NCI-H2196 treated with DMSO at 0.1 percent for 48 hours (cell line): ENCODE results near the gene JAG2.

Experiments
- DNase-seq: peaks from one replicate; lab custom pipeline; 2025; ENCODE audit not compliant: unreplicated experiment; lab: John Stamatoyannopoulos, UW

The JAG2 gene

DNA sequence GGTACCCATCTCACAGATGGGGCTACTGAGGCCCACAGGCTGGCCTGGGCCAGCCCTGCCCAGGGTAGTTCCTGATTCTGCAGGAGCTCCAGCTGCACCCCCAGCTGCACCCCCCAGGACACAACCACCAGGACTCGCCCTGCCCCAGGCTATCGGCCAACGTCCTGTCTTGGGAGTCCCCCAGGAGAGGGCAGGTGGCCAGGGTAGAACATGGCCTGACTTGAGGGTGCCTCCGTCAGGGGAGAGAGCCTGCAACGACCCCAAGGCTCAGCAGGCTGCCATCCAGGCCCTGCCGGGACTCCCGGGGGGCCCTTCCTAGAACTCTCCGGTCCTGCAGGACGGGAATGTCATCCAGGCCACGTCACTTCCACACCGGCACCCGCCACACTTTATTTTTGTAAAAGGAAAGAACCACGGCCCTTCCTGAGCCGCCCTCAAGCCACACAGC, 15.8 kb downstream of the JAG2 start:
- no peak for DNase-seq

DNA sequence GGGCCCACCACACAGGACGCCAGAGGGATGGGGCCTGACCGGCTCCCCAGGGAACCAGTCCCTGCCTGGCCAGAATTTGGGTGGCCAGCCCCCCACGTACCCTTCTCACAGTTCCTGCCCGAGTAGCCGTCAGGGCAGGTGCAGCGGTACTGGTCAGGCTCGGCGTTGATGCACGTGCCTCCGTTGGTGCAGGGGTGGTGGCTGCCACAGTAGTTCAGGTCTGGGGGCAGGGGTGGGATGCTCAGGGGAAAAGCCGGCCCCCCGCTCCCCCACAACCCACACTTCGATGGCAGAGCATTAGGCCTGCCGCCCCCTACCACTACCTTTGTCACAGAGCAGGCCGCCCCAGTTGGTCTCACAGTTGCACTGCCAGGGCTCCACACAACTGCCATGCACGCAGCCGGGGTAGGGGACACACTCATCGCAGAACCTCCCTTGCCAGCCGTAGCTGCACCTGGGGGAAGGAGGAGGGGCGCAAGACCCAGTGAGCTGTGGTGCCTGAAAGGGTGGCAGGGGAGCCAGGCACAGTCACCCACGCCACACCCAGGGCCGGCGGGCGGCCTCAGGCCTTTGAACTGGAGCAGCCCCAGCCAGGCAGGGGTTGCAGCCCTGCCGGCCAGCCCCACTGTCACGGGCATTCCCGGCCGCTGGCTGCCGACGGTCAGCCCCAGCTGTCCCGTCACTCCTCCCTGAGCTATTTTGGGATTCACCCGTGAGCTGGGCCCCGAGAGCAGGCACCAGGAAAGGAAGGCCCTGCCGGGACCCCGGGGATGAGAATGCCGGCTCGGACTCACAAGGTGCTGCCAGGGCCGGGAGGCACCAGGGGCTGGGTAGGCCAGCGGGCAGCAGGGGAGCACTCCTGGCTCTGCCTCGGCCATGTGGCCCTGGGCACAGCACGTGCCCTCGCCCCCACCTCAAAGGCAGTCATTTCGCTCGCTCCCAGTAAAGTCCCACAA, 16.5 kb downstream of the JAG2 start:
- no peak for DNase-seq

DNA sequence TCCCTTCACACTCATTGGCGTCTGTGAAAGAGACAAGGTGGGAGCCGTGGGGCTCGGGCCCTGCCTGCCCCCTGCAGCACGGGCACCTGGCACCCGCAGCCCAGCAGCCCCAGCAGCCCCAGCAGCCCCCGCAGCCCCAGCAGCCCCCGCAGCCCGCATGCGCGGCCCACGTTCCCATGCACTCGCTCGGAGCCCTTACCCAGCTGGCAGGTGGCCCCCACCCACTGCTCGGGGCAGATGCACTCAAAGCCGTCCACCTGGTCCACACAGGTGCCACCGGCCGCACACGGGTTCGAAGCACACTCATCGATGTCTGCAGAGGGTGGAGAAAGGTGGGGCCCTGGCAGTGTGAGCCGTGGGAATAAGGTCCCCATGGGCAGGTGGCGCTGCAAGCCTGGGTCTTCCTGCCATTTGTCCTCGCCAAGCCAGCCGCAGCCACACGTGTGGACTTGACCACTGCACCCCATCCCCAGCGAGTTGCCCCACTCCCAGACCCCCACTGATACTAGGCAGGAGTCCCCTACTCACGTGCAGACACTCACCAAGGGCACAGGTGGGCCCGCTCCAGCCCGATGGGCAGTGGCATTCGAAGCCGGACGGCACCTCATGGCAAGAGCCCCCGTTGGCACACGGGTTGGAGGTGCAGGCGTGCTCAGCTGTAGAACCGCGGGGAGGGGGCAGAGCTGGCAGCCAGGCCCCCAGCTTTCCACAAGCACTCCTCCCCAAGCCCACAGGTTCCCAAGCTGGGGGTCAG, 17.3 kb downstream of the JAG2 start:
- no peak for DNase-seq

DNA sequence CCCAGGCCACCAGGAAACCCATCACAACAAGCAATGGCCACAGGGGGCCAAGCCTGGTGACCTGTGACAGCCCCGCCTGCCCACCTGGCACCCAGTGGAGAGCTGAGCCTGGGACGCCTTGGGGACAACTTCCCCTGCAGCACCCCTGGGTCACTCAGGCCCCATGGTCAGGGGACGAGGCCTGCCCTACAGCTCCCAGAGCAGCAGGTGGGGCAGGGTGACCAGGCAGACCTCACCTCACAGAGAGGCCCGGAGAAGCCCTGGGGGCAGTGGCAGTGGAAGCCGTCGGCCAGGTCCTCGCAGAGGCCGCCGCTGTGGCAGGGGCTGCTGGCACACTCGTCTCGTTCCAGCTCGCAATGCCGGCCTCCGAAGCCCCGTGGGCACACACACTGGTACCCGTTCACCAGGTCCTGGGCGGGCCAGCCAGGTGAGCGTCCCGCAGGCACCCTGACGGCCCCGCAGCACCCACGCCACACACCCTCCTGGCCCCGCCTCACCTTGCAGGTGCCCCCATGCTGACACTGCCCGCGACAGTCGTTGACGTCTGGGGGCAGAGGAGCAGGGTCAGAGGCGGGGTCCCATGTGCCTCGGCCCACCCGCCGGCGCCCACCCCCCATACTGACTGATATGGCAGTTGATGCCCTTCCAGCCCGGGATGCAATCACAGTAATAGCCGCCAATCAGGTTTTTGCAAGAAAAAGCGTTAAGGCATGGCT, 18.1 kb downstream of the JAG2 start:
- DNase-seq: no peak

DNA sequence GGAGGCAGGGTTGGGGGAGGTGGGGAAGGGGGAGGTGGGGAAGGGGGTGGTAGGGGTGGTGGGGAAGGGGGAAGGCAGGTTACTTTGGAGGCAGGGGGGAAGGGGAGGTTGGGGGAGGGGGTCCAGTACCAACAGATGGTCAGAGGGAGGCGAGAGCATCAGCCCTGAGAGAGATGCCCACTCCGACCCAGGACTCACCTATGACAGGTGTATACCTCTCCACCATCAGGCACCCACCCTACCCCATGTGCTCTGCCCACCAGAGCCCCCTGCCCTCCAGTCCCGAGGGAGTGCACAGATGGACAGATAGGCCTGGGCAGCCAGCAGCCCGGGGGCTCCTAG, 18.6 kb downstream of the JAG2 start:
- DNase-seq: no peak

DNA sequence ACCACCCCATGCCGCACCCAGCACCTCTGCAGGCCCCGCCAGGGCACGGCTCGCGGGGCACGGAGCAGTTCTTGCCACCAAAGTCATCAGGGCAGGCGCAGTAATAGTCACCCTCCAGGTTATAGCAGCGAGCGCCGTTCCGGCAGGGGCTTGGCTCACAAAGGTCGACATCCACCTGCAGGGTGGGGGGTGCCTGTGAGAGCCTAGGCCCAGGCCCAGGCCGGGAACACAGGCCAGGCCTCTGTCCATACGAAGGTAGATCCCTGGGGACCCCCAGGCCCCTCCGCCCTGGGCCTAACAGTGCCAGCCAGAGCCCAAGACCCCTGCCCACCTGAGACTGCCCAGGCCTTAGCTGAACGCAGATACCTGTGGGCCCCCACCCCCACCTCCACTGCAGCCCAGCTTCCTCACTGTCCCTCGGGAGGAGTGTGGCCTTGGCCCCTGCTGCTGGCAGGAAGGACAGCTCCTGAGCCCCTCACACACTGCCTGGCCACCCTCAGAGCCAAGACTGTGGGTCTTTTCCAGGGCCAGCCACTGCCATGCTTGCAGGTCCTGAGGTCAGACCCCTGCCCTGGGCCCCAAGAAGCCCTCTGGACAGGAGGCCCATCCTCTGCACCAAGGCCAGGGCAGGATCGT, 19.3 kb downstream of the JAG2 start:
- no peak for DNase-seq

DNA sequence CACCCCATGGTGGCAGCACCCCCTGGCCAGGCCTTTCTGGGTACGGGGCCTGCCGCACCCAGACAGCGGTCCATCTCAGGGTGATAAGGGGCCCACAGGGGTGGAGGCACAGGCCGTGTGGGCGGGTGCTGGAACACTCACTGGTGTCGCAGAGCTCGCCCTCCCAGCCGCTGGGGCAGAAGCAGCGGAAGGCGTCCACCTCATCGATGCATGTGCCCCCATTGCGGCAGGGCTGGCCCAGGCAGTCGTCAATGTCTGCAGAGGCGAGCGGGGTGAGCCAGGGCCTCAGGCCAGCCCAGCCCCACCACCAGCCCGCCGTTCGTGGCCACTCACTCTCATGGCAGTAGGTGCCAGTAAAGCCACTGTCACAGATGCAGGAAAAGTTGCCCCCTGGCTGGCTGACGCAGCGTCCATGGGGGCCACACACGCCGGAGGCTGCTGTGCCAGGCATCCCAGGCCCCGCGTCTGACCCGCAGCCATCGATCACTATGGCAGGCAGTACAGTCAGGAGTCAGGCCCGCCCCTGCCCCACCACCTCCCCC, 19.9 kb downstream of the JAG2 start:
- no peak for DNase-seq

DNA sequence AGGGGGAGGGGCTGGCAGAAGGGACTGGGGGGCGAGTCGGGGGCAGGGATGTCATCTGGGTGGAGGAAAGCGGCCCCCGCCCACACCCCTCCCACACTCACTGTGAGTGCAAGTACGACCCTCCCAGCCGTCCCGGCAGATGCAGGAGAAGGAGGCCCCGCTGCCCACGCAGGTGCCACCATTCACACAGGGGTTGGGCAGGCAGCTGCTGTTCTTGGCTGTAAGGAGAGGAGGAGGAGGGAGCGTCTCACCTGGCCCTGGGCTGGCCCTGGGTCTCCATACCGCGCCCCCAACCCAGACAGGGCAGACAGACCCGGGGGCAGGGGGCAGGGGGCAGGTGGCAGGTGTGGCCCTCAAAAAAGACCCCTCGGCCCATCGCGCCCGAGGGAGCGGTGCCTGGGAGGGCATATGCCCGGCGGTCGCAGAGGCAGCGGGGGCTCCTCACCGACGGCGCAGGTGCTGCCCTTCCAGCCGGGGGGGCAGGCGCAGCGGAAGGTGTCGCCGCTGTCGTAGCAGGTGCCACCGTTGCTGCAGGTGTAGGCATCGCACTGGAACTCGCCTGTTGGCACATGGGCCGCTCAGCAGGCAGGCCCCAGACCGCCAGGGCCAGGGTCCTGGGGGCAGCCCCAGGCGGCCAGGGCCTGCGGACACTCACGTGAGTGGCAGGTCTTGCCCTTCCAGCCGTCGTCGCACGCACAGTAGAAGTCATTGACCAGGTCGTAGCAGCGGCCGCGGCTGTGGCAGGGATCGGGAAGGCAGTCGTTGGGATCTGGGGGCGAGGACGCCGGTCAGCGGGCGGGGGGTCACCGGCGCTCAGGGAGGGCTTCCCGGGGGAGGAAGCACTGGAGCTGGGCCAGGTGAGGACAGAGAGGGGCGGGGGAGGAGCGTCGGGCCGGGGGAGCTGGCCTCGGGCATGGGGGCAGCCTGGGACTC, 20.6 kb downstream of the JAG2 start:
- no peak for DNase-seq

DNA sequence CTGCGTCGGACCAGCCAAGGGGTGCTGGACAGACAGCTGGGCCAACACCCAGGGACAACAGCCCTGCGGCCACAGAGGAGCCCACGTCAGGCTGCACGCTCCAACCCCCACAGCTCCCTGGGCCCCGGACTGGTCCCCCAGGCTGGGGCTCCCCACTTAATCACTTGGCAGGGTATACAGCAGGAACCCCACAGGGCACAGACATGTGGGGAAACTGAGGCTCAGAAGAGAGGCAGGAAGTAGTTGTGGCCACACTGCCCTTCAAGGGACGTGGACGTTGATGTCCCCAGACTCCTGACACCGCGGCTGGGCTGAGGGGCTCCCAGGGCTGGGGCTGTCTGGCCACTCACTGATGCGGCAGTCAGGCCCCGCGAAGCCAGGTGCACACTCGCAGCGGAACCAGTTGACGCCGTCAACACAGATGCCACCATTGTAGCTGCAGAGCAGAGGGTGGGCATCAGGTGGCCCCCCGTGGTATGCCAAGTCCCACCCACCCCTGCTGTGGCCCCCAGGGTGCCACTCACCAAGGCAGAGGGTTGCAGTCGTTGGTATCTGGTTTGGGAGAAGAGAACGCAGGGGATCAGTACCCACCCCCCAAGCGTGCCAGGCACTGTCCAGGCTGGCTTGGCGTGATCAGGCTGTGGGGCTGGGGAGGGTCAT, 21.5 kb downstream of the JAG2 start:
- no peak for DNase-seq

DNA sequence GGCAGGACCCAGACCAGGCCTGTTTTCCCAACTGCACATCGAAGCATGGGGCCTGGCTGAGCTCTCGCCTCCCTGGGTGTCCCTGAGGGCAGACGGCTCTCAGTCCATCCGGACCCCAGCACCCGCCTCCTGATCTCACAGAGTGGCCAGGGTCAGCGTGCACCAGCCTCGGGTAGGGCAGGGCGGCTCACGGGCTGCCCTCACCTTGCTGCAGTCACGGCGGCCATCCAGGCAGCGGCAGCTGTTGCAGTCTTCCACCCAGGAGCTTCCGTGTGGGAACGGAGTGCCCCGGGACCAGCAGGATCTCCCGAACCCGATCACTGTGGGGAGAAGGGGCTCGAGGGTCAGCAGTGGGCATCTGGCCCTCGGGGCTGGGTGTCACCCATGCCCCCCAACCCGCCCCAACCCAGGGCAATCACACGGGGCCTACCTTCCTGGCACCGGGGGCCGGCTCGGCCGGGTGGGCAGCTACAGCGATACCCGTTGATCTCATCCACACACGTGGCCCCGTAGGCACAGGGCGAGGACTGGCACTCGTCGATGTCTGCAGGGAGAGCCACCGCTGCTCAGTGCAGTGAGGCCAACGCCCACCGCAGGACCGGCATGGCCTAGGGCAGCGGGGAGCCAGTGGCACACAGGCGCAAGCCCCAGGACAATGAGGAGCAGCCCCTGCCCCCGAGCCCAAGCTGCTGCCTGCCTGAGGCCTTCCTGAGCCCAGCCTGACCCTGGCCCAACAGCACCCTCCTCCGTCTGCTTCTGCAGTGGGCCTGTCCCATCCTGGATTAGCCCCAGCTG, 22.2 kb downstream of the JAG2 start:
- no peak for DNase-seq

DNA sequence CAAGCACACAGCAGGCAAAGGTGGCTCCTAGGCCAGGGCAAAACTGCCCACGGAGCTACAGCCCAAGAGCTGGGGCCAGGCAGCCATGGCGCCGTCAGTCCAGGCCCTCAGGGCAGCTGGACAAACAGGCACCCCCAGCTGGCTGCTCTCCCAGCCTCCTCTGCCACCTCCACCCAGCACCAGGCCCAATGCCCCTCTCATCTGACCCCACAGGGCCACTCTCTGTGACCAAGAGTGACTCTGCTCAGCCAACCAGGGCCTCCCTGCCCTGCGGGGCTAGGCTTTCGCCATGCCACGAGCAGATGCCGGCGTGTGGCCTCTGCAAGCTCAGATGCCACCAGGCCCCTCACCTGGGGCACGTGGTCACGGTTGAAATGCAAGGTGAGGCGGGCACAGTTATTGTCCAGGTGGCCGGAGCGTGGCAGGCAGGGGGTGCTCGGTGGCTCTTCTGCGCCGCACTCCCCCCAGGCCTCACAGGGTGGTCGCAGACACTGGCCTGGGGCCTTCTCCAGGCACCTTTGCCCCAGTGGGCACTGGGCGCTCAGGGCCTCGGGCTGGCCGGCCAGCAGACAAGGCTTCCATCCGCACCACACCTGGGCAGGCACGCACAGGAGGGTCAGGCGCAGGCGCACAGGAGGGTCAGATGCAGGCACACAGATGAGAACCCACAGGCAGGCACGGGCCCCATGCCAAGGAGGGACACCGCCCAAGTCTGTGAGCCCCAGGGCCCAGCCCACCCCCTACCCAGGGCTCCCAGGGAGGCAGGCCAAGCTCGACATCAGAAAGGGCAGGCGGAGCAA, 23.0 kb downstream of the JAG2 start:
- DNase-seq: no peak

DNA sequence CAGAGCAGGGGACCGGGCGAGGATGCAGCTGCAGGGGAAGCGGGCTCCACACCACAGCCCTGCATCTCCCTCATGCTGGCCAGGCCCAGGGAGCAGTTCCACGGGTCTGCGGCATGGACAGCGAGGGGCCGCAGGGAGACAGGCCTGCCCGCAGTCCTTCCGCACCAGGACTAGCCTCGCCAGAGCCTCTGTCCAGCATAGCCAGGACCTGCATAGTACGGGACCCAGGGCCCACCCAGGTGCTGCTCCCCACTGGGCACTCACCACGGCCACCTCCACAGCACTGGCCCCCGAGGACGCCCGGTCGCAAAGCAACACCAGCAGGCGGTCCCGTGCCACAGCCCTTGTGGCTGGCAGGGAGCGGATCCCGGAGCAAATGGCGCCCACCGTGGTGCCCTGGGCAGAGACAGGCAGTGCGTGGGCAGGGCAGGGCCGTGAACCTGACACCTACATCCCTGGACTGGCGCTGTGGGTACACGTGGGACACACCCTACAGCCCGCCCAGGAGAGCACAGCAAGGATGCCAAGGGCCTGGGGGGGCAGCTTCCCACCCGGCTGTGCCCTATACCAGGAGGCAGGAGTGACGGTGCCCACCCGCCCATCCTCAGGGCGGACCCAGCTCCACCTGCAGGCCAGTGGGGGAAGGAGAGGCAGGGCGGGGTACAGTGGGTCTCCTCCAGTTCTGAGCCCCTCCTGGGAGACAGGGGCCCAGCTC, 23.8 kb downstream of the JAG2 start:
- no peak for DNase-seq

DNA sequence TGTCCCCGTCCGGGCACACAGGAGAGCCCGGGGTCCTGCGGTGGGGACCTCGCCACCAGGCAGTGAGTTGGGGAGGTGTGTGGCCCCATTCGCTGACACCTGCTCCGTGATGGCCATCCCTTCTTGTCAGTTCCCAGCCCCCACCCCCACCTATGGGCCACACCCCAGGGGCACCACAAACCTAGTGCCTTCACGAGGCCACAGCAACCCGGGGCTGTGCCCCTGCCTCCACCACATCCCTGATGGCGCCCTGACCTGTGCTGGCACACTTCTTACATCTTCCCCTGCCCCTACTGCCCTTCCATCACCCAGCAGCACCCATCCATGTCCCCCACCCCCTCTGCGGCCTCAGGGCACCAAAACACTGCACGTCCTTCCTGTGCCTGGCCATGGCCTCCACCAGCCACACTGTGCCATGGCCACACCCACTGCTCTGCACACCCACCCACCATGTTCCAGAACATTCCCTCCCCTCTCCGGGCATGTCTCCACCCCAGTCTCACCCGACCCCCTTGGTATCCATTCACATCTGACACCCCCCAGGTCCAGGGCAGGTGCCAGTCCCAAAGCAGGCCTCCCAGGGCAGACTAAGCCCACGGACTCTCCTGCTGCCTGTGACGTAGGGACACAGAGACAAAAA, 24.4 kb downstream of the JAG2 start:
- no peak for DNase-seq

DNA sequence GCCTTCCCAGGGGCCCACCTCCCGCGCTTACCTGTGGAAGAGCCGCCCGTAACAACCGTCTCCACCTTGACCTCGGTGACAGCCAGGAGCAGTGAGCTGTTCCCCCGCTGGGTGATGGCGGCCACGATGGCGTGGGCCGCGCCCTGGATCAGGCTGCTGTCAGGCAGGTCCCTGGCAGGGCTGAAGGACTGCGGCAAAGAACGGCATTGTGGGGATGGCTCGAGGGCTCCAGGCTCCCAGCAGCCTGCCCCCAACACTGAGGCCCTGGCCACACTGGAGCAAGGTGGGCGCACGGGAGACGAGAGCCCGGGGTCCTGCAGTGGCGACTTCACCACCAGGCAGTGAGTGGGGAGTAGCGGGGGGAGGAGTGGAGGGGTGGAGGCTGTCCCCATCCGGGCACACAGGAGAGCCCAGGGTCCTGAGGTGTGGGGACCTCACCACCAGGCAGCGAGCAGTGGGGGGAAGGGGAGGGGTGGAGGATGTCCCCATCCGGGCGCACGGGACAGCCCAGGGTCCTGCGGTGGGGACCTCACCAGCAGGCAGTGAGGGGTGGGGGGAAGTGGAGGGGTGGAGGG, 25.0 kb downstream of the JAG2 start:
- no peak for DNase-seq

DNA sequence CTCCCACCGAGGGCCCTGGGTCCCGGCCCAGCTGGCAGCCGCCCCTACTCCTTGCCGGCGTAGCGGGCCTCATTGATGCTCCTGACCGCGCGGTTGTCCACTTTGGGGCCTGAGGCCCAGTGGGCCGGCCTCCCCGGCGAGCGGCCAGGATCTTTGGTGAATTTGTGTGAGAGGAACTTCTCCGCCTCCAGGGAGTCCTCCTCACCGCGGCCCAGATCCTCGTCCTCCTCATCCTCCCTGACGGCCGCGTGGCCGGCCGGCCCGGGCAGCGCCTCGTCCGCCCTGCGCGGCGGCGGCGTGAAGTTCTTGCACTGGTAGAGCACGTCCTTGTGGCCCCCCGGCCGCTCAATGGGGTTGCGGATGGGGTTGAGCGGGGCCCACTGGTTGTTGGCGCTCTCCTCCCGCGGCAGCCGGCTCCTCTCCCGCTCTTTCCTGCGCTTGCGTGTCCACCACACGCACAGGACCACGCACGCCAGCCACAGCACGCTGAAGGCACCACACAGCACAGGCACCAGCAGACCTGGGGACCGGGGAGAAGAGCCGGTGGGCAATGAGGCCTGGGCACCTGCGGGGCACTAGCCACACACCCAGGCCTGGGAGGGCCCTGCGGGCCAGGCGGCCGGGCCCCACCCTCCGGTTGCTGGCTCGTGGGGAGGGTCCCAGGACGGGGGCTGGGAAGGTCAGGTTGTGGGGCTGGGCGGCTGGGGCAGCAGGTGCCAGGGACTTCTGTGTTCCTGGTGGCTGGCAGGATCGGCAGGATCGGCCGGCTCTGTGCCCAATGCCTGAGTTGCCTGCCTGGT, 25.7 kb downstream of the JAG2 start:
- DNase-seq: no peak
